Astrocyte (in vitro differentiated cells and primary cell): ENCODE measurements around the gene CDC42BPG. TPM values are rescaled to one million over a fixed set of nuclear protein-coding genes. Genes with fewer than 3 reads are reported as not detected.

Source experiments
- DNase-seq: peaks from one replicate; pipeline ENCODE4 v3.0.0-alpha.2; 2010; ENCODE audit warnings: low read depth
- FAIRE-seq: peaks from 2 replicates; lab custom pipeline; 2011; peaks lifted over from hg19 to GRCh38; lab: Jason Lieb, UNC
- H2AFZ ChIP-seq: 2 replicates; pipeline ENCODE4 v1.6.0; 2012; ENCODE audit warnings: low read depth, low read length, inconsistent platforms
- H3K27ac ChIP-seq: 2 replicates; pipeline ENCODE4 v1.5.1; 2011; ENCODE audit warnings: low read depth, low read length, inconsistent platforms
- H3K27me3 ChIP-seq: 2 replicates; pipeline ENCODE4 v1.6.0; 2011; ENCODE audit warnings: low read length, inconsistent platforms; ENCODE audit not compliant: insufficient read depth
- H3K36me3 ChIP-seq: 2 replicates; pipeline ENCODE4 v1.5.1; 2011; ENCODE audit warnings: low read length, inconsistent platforms; ENCODE audit not compliant: insufficient read depth
- H3K4me1 ChIP-seq: 2 replicates; pipeline ENCODE4 v1.5.1; 2011; ENCODE audit warnings: low read length, inconsistent platforms; ENCODE audit not compliant: insufficient read depth
- H3K4me2 ChIP-seq: 2 replicates; pipeline ENCODE4 v1.6.0; 2012; ENCODE audit warnings: low read length, inconsistent platforms
- H3K4me3 ChIP-seq: 2 replicates; pipeline ENCODE4 v1.5.1; 2011; ENCODE audit warnings: low read depth, mild to moderate bottlenecking, low read length, inconsistent platforms; ENCODE audit not compliant: insufficient read depth
- H3K79me2 ChIP-seq: 2 replicates; pipeline ENCODE4 v1.6.0; 2012; ENCODE audit warnings: mild to moderate bottlenecking, low read length, inconsistent platforms; ENCODE audit not compliant: insufficient read depth
- H3K9ac ChIP-seq: 2 replicates; pipeline ENCODE4 v1.6.0; 2012; ENCODE audit warnings: mild to moderate bottlenecking, low read length, inconsistent platforms
- H3K9me3 ChIP-seq: 2 replicates; pipeline ENCODE4 v1.5.1; 2012; ENCODE audit warnings: low read depth, mild to moderate bottlenecking, low read length, inconsistent platforms; ENCODE audit not compliant: insufficient read depth
- H4K20me1 ChIP-seq: 2 replicates; pipeline ENCODE4 v1.6.0; 2012; ENCODE audit warnings: low read length, inconsistent platforms; ENCODE audit not compliant: insufficient read depth
- H3K27ac Mint-ChIP-seq: one replicate; pipeline ENCODE4 v1.8.0; 2021; ENCODE audit warnings: mild to moderate bottlenecking, mixed read lengths; ENCODE audit not compliant: unreplicated experiment
- H3K27me3 Mint-ChIP-seq: one replicate; pipeline ENCODE4 v1.8.0; 2021; ENCODE audit warnings: low read depth, mixed read lengths; ENCODE audit not compliant: unreplicated experiment
- H3K36me3 Mint-ChIP-seq: one replicate; pipeline ENCODE4 v1.8.0; 2021; ENCODE audit warnings: low read depth, mixed read lengths; ENCODE audit not compliant: unreplicated experiment
- H3K4me1 Mint-ChIP-seq: one replicate; pipeline ENCODE4 v1.8.0; 2021; ENCODE audit warnings: low read depth, mixed read lengths; ENCODE audit not compliant: unreplicated experiment
- H3K4me3 Mint-ChIP-seq: one replicate; pipeline ENCODE4 v1.8.0; 2021; ENCODE audit warnings: mild to moderate bottlenecking, moderate library complexity, mixed read lengths; ENCODE audit not compliant: unreplicated experiment
- H3K9me3 Mint-ChIP-seq: one replicate; pipeline ENCODE4 v1.8.0; 2021; ENCODE audit warnings: mild to moderate bottlenecking, mixed read lengths; ENCODE audit not compliant: unreplicated experiment
- EZH2 ChIP-seq: IDR thresholded peaks from 2 replicates; pipeline ENCODE4 v1.6.1; 2012; ENCODE audit warnings: mild to moderate bottlenecking, low read length, inconsistent platforms; ENCODE audit not compliant: insufficient read depth
- total RNA-seq: library from RNA; stranded (reverse); gene quantifications from 2 replicates; pipeline ENCODE4 v1.2.1, GENCODE V29; 2021
- TF ChIP-seq, protein P1 (sequence below): IDR thresholded peaks from 2 replicates; pipeline ENCODE4 v1.5.1; 2011; ENCODE audit warnings: low read depth, mild to moderate bottlenecking, inconsistent platforms, low read length, moderate library complexity; ENCODE audit not compliant: insufficient read depth

Gene CDC42BPG
- total RNA-seq, 1 donor from 2014 or later = 4.6 TPM

DNA sequence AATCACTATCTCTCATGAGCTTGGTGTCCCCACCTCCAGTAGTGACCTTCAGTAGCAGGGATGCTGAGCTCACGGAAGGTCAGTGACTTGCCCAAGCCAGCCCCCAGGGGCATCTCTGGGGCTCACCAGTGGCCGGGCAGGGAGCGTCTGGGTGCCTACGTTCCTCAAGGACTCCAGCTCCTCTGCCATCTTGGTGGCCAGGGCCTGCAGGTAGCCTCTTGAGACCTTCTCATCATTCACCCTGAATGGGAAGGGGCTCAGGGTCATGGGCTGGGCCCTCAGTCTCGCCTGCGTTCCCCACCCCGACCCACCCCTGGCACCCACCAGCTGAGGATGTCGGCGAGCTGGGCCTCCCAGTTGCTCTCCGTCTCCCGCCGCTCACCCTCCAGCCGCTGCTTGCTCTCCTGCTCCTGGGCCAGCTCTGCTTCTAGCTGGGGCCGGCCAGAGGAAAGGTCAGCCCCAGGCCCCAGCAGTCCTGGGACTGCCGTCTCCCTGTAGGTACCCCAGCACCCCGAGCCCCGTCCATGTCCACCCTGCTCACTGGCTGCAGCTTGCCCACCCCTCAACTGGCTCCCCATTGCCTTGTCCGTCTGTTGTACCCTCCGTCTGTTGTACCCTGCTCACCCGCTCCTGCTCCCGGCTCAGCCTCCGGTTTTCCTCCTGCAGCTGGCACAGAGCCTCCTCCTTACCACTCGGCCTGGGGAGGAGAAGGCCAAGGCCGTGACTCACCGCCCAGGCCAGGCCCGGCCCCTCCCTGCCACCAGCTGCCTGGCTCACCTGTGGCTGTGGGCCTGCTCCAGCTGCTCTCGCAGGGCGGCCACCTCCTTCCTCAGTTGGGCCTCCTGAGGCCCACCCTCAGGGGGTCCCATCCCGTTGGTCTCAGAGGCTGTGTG, 9.5 kb downstream of the CDC42BPG start:
- Histone ChIP-seq H3K9ac (no peak overlapping the region), H3K4me2 (no peak overlapping the region), H4K20me1 (no peaks in the 10 kb centered on the region), H3K79me2 (no peaks in the 10 kb centered on the region), H3K9me3 (no peaks in the 10 kb centered on the region), H3K4me1 (peaks cover 6% of the 10 kb centered on the region), H3K27me3 (no peaks in the 10 kb centered on the region), H3K4me3 (no peak overlapping the region), H3K36me3 (no peaks in the 10 kb centered on the region), H2AFZ (no peak overlapping the region), H3K27ac (no peak overlapping the region)
- no peaks in the 10 kb centered on the region for H3K36me3 Mint-ChIP-seq
- TF ChIP-seq, protein P1, sequence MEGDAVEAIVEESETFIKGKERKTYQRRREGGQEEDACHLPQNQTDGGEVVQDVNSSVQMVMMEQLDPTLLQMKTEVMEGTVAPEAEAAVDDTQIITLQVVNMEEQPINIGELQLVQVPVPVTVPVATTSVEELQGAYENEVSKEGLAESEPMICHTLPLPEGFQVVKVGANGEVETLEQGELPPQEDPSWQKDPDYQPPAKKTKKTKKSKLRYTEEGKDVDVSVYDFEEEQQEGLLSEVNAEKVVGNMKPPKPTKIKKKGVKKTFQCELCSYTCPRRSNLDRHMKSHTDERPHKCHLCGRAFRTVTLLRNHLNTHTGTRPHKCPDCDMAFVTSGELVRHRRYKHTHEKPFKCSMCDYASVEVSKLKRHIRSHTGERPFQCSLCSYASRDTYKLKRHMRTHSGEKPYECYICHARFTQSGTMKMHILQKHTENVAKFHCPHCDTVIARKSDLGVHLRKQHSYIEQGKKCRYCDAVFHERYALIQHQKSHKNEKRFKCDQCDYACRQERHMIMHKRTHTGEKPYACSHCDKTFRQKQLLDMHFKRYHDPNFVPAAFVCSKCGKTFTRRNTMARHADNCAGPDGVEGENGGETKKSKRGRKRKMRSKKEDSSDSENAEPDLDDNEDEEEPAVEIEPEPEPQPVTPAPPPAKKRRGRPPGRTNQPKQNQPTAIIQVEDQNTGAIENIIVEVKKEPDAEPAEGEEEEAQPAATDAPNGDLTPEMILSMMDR = no peak
- TF ChIP-seq EZH2 = no peak
- H3K9me3 Mint-ChIP-seq = no peaks in the 10 kb centered on the region
- H3K4me3 Mint-ChIP-seq = no peak overlapping the region
- H3K27me3 Mint-ChIP-seq = peaks cover 5% of the 10 kb centered on the region
- no peak overlapping the region for H3K27ac Mint-ChIP-seq
- FAIRE-seq (no peak), DNase-seq (peak; percentile 43)
- no peaks in the 10 kb centered on the region for H3K4me1 Mint-ChIP-seq

DNA sequence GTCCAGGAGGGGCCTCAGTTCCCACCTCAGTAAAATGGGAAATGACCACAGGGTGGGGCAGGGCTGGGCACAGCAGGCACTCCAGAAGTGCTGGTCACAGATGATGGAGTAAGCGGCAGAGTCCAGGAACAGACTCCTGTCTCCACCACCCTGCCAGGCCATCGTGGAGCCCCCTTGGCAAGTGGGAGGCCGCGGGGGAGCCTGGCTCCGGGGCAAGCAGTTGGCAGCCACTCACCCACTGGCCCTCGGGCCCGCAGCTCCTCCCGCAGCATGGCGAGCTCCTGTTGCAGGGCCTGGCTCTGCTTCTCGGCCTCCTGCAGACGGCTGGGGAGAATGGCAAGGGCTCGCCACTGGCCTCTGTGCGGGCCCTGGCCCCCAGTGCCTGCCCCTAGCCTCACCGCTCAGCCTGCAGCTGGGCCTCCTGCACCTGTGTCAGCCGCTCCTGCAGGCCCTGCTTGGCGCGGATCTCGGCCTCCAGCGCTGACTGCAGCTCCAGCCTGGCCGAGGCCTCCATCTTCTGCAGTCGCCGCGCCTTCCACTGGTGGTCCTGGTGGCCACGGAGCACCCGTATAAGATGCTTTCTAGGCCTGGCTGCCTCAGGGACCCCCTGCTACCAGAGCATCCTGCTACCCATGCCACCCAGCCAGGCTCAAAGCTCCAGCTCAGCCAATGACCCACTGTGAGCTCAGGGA, 10.3 kb downstream of the CDC42BPG start:
- Histone ChIP-seq H4K20me1 (no peaks in the 10 kb centered on the region), H3K36me3 (no peaks in the 10 kb centered on the region), H3K27me3 (no peaks in the 10 kb centered on the region), H3K79me2 (no peaks in the 10 kb centered on the region), H3K4me3 (no peak overlapping the region), H2AFZ (no peak overlapping the region), H3K4me1 (peaks cover 6% of the 10 kb centered on the region), H3K4me2 (no peak overlapping the region), H3K27ac (no peak overlapping the region), H3K9ac (no peak overlapping the region), H3K9me3 (no peaks in the 10 kb centered on the region)
- no peaks in the 10 kb centered on the region for H3K9me3 Mint-ChIP-seq
- DNase-seq = no peak
- TF ChIP-seq EZH2 = no peak
- TF ChIP-seq, protein P1 = no peak
- H3K4me3 Mint-ChIP-seq = no peak overlapping the region
- H3K27me3 Mint-ChIP-seq = peaks cover 5% of the 10 kb centered on the region
- FAIRE-seq = no peak
- H3K4me1 Mint-ChIP-seq = no peaks in the 10 kb centered on the region
- no peak overlapping the region for H3K27ac Mint-ChIP-seq
- H3K36me3 Mint-ChIP-seq = no peaks in the 10 kb centered on the region
